GM21723 (cell line): Measurements from ENCODE around the gene ZNF358.
A peak's percentile ranks its signal among the peaks of the same experiment; 100 is the strongest.

Experiments used
- ATAC-seq: cut with Tn5 transposase; IDR thresholded peaks from one replicate; pipeline ENCODE4 v1.9.1; 2021; ENCODE audit warnings: mild to moderate bottlenecking, moderate library complexity; ENCODE audit not compliant: unreplicated experiment

ZNF358 gene

GRCh38 chr19:7519361-7520130, 3.6 kb downstream of the ZNF358 start:
- no peak for ATAC-seq

GRCh38 chr19:7520131-7521051, 4.5 kb downstream of the ZNF358 start:
- no peak for ATAC-seq

- ATAC-seq = no peak
Observed at GRCh38 chr19:7521551-7522071, 5.7 kb downstream of the ZNF358 start.

- peak; percentile 72 for ATAC-seq
Observed at GRCh38 chr19:7522072-7522922, 6.4 kb downstream of the ZNF358 start, which contains the start of gene MCOLN1. MCOLN1 (plus strand) TSS chr19:7522624; CDS start chr19:7522751, 127 bp downstream.

GRCh38 chr19:7522923-7523667, 7.2 kb downstream of the ZNF358 start:
- ATAC-seq = peak; percentile 15

- no peak for ATAC-seq
Observed at GRCh38 chr19:7524523-7524922, 8.6 kb downstream of the ZNF358 start.

- no peak for ATAC-seq
Observed at GRCh38 chr19:7524992-7525739, 9.3 kb downstream of the ZNF358 start.

- ATAC-seq = no peak
Observed at GRCh38 chr19:7526059-7526929, 10.4 kb downstream of the ZNF358 start.

GRCh38 chr19:7527516-7528191, 11.8 kb downstream of the ZNF358 start:
- ATAC-seq = no peak

- no peak for ATAC-seq
Observed at GRCh38 chr19:7528192-7528519, 12.3 kb downstream of the ZNF358 start.

GRCh38 chr19:7528522-7529245, 12.8 kb downstream of the ZNF358 start:
- no peak for ATAC-seq

GRCh38 chr19:7529246-7529600, 13.3 kb downstream of the ZNF358 start:
- ATAC-seq = no peak

- no peak for ATAC-seq
Observed at GRCh38 chr19:7529610-7530490, 13.9 kb downstream of the ZNF358 start.

GRCh38 chr19:7533281-7533885, 17.5 kb downstream of the ZNF358 start:
- ATAC-seq = no peak

- no peak for ATAC-seq
Observed at GRCh38 chr19:7533925-7534480, 18.1 kb downstream of the ZNF358 start.
